ENCODE results near the gene LTO1. TPM values are rescaled to one million over a fixed set of nuclear protein-coding genes. Genes with fewer than 3 reads are reported as not detected.

The LTO1 gene
- total RNA-seq, 2 donors from 2014 or later, result 23.2 to 32.2 TPM

- H3K36me3 Mint-ChIP-seq (ENCODE audit: low read depth), result peaks cover 15% of the 10 kb centered on the region
- H3K27me3 Mint-ChIP-seq (ENCODE audit: insufficient read depth), result no peaks in the 10 kb centered on the region
- Histone ChIP-seq H3K27me3 (ENCODE audit: control insufficient read depth, insufficient read depth, low read length, poor library complexity, severe bottlenecking) (no peaks in the 10 kb centered on the region), H3K9me3 (ENCODE audit: control insufficient read depth, low read length) (no peaks in the 10 kb centered on the region), H3K9ac (ENCODE audit: extremely low read depth, low read length, poor library complexity, severe bottlenecking) (no peak overlapping the region), H3K27ac (ENCODE audit: low read depth, low read length) (peak overlapping the region; percentile 98), H3K4me1 (ENCODE audit: control insufficient read depth, insufficient read depth, low read length) (peaks cover 5% of the 10 kb centered on the region), H3K4me3 (ENCODE audit: low read length) (no peak overlapping the region), H3K36me3 (ENCODE audit: control insufficient read depth, insufficient read depth, low read length) (peaks cover under 1% of the 10 kb centered on the region)
- H3K27ac Mint-ChIP-seq, result peak overlapping the region; percentile 91
- peaks cover 14% of the 10 kb centered on the region for H3K4me1 Mint-ChIP-seq
- DNase-seq, result no peak
- H3K4me3 Mint-ChIP-seq, result no peak overlapping the region
- no peaks in the 10 kb centered on the region for H3K9me3 Mint-ChIP-seq
- 89 to 93% methylated on average over 8 to 14 of the region's 14 CpGs for WGBS, 2 experiments (ENCODE audit: insufficient coverage in 1 of 2, insufficient read length in 1 of 2)
- TF ChIP-seq CTCF (conservative IDR thresholded peaks at IDR 0.05), result no peak
These were observed 17.7 kb downstream of the LTO1 start for GRCh38 chr11:69657456-69657910.

GRCh38 chr11:69656536-69657455, 18.4 kb downstream of the LTO1 start:
- H3K4me3 Mint-ChIP-seq, result no peak overlapping the region
- H3K4me1 Mint-ChIP-seq, result peaks cover 14% of the 10 kb centered on the region
- H3K27ac ChIP-seq (ENCODE audit: low read depth, low read length), result peak overlapping the region; percentile 98
- no peak overlapping the region for H3K4me3 ChIP-seq (ENCODE audit: low read length)
- H3K9ac ChIP-seq (ENCODE audit: extremely low read depth, low read length, poor library complexity, severe bottlenecking), result no peak overlapping the region
- 93 to 94% methylated on average over 10 to 20 of the region's 20 CpGs for WGBS, 2 experiments (ENCODE audit: insufficient coverage in 1 of 2, insufficient read length in 1 of 2)
- no peaks in the 10 kb centered on the region for H3K27me3 Mint-ChIP-seq (ENCODE audit: insufficient read depth)
- H3K4me1 ChIP-seq (ENCODE audit: control insufficient read depth, insufficient read depth, low read length), result peaks cover 5% of the 10 kb centered on the region
- peak; percentile 57 for DNase-seq
- H3K27me3 ChIP-seq (ENCODE audit: control insufficient read depth, insufficient read depth, low read length, poor library complexity, severe bottlenecking), result no peaks in the 10 kb centered on the region
- peaks cover 5% of the 10 kb centered on the region for H3K36me3 ChIP-seq (ENCODE audit: control insufficient read depth, insufficient read depth, low read length)
- no peaks in the 10 kb centered on the region for H3K9me3 ChIP-seq (ENCODE audit: control insufficient read depth, low read length)
- H3K36me3 Mint-ChIP-seq (ENCODE audit: low read depth), result peaks cover 20% of the 10 kb centered on the region
- H3K9me3 Mint-ChIP-seq, result no peaks in the 10 kb centered on the region
- no peak for TF ChIP-seq CTCF (conservative IDR thresholded peaks at IDR 0.05)
- H3K27ac Mint-ChIP-seq, result peak overlapping the region; percentile 91

- H3K4me3 ChIP-seq (ENCODE audit: low read length), result no peak overlapping the region
- no peaks in the 10 kb centered on the region for H3K9me3 ChIP-seq (ENCODE audit: control insufficient read depth, low read length)
- peak overlapping the region; percentile 38 for H3K27ac ChIP-seq (ENCODE audit: low read depth, low read length)
- peaks cover 14% of the 10 kb centered on the region for H3K4me1 Mint-ChIP-seq
- peak overlapping the region; percentile 20 for H3K27ac Mint-ChIP-seq
- no peak overlapping the region for H3K4me3 Mint-ChIP-seq
- H3K36me3 Mint-ChIP-seq (ENCODE audit: low read depth), result peaks cover 25% of the 10 kb centered on the region
- WGBS, 2 experiments (ENCODE audit: insufficient coverage in 1 of 2, insufficient read length in 1 of 2), result 84 to 95% methylated on average over 9 to 19 of the region's 19 CpGs
- no peaks in the 10 kb centered on the region for H3K27me3 ChIP-seq (ENCODE audit: control insufficient read depth, insufficient read depth, low read length, poor library complexity, severe bottlenecking)
- H3K9me3 Mint-ChIP-seq, result no peaks in the 10 kb centered on the region
- TF ChIP-seq CTCF (conservative IDR thresholded peaks at IDR 0.05), result no peak
- no peak overlapping the region for H3K9ac ChIP-seq (ENCODE audit: extremely low read depth, low read length, poor library complexity, severe bottlenecking)
- peak; percentile 68 for DNase-seq
- H3K27me3 Mint-ChIP-seq (ENCODE audit: insufficient read depth), result no peaks in the 10 kb centered on the region
- peaks cover 5% of the 10 kb centered on the region for H3K36me3 ChIP-seq (ENCODE audit: control insufficient read depth, insufficient read depth, low read length)
- H3K4me1 ChIP-seq (ENCODE audit: control insufficient read depth, insufficient read depth, low read length), result peaks cover 5% of the 10 kb centered on the region
These were observed 19.4 kb downstream of the LTO1 start for GRCh38 chr11:69655479-69656428.
